Lung microvascular endothelial cell (primary cell): ENCODE measurements around the gene TRIM9. TPM values are rescaled to one million over a fixed set of nuclear protein-coding genes. Genes with fewer than 3 reads are reported as not detected.
"Not testable (repeated sequence)": the region's sequence is repeated elsewhere in the genome, so short reads cannot be mapped to it uniquely, and the experiment has no call there.

Experiments
- DNase-seq, 2 donors: peaks; one replicate each; pipeline versions ENCODE4 v3.0.0 to v3.0.0-alpha.2; 2010; ENCODE audit warnings: low read depth in 2 of 2
- total RNA-seq: library from RNA; depleted of rRNA; stranded (reverse); fragments of >200 nt; gene quantifications from 2 replicates; pipeline ENCODE4 v1.2.1, GENCODE V29; 2014

TRIM9 gene
- total RNA-seq, 1 donor from 2014 or later, result under 0.01 TPM

- DNase-seq, result no peak
Measured at GRCh38 chr14:50967103-50967502, 127.8 kb downstream of the TRIM9 start.

DNA sequence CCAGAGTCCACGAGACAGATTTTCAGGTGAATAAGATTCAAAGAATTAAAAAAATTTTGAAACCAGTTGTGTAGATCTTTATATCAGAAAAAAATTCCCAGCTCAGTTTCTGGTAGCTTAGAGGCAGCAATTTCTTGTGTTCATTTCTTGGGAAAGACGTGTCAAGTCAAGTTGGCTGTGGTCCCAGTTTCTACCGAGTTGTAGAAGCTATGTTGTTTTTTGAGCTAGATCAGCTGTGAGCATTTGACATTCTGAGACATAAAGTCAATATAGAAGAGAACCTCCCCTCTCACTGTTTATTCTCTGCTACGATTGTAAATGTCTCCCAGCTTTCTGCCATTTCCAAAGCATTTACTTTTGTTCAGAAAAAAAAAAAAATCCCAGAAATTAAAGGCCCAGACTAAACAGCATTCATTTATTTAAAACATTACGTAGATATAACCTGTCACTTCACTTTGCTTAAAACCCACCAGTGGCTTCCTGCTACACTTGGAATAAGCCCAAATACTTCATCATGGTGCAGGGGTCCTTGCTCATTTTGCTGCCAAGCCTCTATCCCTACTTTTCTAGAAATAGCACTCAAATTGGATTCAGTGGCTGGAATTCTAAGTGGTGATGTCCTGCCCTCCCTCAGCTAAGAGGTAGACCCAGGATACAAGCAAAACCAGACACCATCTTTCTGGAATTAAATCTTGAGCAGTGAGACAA is 130.1 kb downstream of the TRIM9 start:
- DNase-seq, result peak; percentile 36 to 95

GRCh38 chr14:50963919-50964318 is 131.0 kb downstream of the TRIM9 start:
- no peak for DNase-seq

DNA sequence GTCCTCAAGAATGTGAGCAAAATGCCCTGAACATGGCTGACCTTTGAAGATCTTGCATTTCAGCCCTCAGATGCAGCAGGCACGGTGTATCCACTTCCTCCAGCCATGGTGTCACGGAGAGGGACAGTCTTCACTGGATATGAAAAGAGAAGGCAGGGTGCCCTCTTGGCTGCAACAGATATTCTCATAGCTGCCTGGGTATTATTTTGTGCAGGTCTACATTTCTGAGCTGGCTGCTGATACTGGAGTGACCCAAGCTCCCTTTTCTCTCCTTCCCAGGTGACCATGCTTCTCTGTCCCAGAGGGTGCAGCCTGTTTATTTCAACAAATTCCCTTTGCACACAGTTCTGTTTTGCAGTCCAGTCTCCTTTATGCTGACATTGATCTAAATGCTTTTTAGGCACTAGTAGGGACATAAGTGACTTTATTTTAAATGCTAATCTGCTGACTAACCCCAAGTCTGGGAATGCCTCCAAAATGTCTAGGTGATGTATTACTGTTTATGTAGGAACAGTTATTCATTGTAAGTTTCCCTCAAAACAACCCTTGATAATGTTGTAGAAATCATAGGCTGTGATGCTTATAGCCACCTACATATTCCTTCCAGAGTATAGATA is 133.2 kb downstream of the TRIM9 start:
- DNase-seq, result peak; percentile 69 to 94

GRCh38 chr14:50957296-50957695 is 137.6 kb downstream of the TRIM9 start:
- peak in 1 of 2 donors; percentile 54 for DNase-seq

DNA sequence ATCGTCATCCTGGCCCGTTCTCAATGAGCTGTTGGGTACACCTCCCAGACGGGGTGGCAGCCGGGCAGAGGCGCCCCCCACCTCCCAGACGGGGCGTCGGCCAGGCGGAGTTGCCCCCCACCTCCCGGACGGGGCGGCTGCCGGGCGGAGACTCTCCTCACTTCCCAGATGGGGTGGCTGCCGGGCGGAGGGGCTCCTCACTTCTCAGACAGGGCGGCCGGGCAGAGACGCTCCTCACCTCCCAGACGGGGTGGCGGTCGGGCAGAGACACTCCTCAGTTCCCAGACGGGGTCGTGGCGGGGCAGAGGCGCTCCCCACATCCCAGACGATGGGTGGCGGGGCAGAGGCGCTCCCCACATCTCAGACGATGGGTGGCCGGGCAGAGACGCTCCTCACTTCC is 138.5 kb downstream of the TRIM9 start:
- DNase-seq, result not testable (repeated sequence)

DNA sequence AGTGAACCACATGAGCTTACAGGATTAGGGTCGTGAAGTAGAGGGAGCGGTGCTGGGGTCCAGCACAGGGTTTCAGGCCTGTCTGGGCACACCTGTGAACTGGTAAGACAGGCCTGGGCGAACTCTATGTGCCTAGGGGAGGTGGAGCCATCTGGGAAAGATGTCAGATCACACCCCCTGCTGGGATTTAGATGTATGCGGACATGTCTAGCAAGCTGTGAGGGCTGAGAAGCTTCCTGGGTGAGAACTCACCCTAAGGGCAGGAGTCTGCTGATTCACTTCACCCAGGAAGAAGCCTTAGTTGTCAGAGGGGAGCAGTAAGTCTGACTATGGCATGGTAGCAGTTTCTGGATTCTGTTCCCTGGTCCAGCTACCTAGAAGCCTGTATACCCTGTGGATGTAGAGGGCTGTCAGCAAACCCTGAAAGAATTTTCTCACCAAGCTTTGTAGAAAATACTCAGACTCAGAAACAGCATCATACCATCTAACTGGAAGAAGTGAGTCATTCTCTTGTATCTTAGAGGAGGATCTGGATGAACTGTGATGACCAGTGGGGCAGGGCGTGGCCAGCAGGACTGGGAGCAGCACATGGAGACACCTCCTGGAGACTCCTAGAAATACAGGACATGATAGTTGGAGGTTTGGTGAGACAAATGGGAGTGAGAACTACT is 139.4 kb downstream of the TRIM9 start:
- DNase-seq, result peak; percentile 61 to 95

DNA sequence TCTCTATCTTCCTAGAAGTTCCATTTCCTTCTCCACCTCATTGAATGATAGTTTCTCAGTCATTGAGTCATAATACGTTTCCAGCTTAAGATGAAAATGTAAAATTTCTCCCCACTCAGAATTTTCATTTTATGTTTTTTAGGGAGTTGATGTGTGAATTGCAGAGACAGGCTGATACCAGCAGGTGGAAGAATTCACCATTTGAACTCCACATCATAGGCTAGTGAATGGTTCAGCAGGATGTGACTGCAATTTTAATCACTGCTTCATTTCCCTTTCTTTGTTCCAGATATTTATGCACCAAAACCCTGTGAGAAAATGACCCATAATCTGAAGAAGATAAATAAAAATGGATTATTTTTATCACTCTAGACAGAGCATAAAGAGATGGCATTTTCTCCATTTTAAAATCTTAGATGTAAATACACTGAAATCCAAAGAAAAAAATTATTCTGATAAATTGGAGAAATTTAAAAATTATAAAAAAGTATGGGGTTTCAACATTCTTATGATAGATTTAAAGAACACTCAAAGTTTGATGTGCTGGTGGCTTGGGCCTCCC is 140.0 kb downstream of the TRIM9 start:
- DNase-seq, result peak; percentile 82 to 89

GRCh38 chr14:50953502-50953901 is 141.4 kb downstream of the TRIM9 start:
- DNase-seq, result no peak

DNA sequence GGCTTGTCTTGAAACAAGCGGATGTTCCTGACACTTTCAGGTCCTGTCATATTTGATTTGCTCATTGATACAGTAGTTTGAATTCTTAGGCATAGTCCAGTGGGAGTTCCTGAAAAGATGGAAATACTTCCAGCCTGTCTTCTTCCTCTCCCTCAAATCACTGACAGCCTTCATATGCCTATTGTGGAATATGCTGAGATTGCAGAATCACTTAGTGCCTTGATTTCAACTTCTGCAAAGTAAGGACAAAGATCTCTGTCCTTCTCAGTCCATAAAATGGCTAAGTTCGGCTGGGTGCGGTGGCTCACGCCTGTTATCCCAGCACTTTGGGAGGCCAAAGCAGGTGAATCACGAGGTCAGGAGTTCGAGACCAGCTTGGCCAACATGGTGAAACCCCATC is 143.9 kb downstream of the TRIM9 start:
- DNase-seq, result no peak

GRCh38 chr14:50948205-50948604 is 146.7 kb downstream of the TRIM9 start:
- DNase-seq, result no peak

DNA sequence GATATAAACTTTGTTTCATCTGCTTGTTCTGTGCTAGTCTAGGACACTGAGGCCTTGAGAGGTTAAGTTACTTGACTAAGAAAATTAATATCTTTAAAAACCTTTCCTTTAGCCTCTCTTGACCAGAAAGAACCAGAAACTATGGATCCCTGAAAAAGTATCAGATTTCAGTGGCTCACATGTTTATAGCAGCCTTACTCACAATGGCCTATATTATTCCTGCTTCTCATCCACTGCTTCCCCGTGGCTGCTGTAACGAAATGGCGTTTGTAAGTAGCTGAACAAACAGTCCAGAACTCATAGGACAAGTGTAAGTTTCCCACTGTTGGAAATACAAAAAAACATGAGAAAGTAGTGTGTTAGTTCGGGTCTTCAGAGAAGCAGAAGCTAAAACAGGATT is 147.5 kb downstream of the TRIM9 start:
- DNase-seq, result no peak

- no peak for DNase-seq
Measured at GRCh38 chr14:50946234-50946935, 148.5 kb downstream of the TRIM9 start.

GRCh38 chr14:50944647-50945413 is 150.1 kb downstream of the TRIM9 start:
- DNase-seq, result peak; percentile 17 to 40

GRCh38 chr14:50943943-50944646 is 150.8 kb downstream of the TRIM9 start, which contains the start of gene PYGL:
Gene PYGL (minus strand): TSS chr14:50944483. CDS start chr14:50944403, 80 bp downstream.
- DNase-seq, result peak; percentile 61 to 71

DNA sequence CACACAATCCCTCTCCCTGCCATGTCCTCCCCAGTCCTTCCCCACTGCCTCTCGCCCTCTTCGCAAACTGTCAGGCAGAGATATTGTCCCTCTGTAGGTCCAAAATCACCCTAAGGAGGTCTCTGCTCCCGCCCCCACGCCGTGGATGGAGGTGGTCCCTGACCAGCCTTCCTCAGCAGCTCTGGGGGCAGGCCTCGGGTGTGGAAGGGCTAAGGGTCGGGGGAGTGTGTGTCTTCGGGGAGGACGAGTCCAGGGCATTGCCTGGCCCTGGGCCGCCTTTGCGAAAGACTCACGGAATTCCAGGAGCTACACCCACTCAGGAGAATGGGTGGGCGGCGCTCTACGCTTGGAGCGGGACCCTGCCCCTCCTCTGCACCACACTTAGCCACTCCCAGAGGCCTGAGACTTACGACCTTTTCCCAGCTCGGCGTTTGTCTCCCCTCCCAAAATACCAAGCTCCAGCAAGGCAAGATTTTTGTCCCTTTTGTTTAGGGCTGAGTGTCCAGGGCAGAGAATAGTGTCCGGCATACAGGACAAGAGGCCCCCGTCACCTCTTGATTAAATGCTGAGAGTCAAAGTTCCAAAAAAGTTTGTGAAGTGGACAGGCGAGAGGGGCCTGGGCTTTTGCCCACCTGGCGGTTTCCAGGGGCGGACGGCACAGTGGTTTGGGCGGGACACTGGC is 151.5 kb downstream of the TRIM9 start:
- DNase-seq, result peak; percentile 14 to 19

- DNase-seq, result not testable (repeated sequence)
Measured at GRCh38 chr14:50941638-50942037, 153.3 kb downstream of the TRIM9 start.

- DNase-seq, result no peak
Measured at GRCh38 chr14:50941151-50941550, 153.8 kb downstream of the TRIM9 start.

GRCh38 chr14:50937800-50938199 is 157.1 kb downstream of the TRIM9 start:
- DNase-seq, result no peak

DNA sequence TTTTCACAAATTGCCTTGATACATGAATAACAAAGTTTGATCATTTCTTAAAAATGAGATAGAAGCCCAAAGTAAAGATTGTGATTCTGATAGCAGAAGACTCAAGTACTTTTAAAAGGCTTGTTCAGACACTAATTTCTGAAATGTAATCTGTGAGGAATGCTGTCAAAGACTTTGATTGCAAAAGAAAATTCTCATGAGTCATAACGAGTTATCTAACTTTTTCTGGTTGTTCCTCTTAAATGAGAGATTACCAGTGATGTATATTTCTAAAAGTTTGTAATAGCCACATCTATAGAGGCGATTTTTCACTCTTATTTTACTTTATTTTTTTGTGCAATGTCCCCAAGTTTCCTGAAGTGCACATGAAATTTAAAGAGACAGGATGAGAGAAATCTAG is 157.6 kb downstream of the TRIM9 start:
- DNase-seq, result no peak
